Lower lobe of right lung (tissue), 2 donors: ENCODE data around the gene FLT3. TPM values are rescaled to one million over a fixed set of nuclear protein-coding genes. Genes with fewer than 3 reads are reported as not detected.
"Not testable (repeated sequence)": the region's sequence is repeated elsewhere in the genome, so short reads cannot be mapped to it uniquely, and the experiment has no call there.

Experiments
- ATAC-seq, 2 donors: fragments of 200-7000 bp; cut with Tn5 transposase; one replicate each; pipeline ENCODE4 v1.9.1; 2020 to 2022; ENCODE audit warnings: mild to moderate bottlenecking in 2 of 2, moderate library complexity in 2 of 2
- DNase-seq: peaks from one replicate; pipeline ENCODE4 v3.0.0-alpha.2; 2020
- H3K27ac ChIP-seq: fragments of 200-600 bp; one replicate; pipeline ENCODE4 v1.8.0; 2022
- H3K27me3 ChIP-seq: fragments of 200-600 bp; one replicate; pipeline ENCODE4 v1.8.0; 2022; ENCODE audit warnings: low read depth
- H3K36me3 ChIP-seq: fragments of 200-600 bp; one replicate; pipeline ENCODE4 v1.8.0; 2022; ENCODE audit warnings: mild to moderate bottlenecking
- H3K4me1 ChIP-seq: fragments of 200-600 bp; one replicate; pipeline ENCODE4 v1.8.0; 2022
- H3K4me3 ChIP-seq: fragments of 200-600 bp; one replicate; pipeline ENCODE4 v1.8.0; 2022; ENCODE audit warnings: mild to moderate bottlenecking
- H3K9me3 ChIP-seq: fragments of 200-600 bp; one replicate; pipeline ENCODE4 v1.8.0; 2022
- intact Hi-C: fragments of 100-400 bp; cut with DNase I; formaldehyde crosslinking; loops from one replicate; pipeline ENCODE4 v1.11.0; 2022
- total RNA-seq: library from RNA; stranded (reverse); fragmentation: NEBNext Ultra II Directional; extraction: Animal tissue kit (Norgen Biotek cat#: 25700); gene quantifications from one replicate; pipeline ENCODE4 v1.2.1, GENCODE V29; 2021
- TF ChIP-seq, protein P1 (sequence below): fragments of 200-600 bp; IDR thresholded peaks from one replicate; pipeline ENCODE4 v1.8.0; 2022; ENCODE audit warnings: antibody characterized with exemption, mild to moderate bottlenecking
- donor health status: DM: no; HTN: yes; CAD: no; lungs with severe emphysema.

The FLT3 gene
- total RNA-seq, 1 donor from 2014 or later: 1.6 TPM

DNA sequence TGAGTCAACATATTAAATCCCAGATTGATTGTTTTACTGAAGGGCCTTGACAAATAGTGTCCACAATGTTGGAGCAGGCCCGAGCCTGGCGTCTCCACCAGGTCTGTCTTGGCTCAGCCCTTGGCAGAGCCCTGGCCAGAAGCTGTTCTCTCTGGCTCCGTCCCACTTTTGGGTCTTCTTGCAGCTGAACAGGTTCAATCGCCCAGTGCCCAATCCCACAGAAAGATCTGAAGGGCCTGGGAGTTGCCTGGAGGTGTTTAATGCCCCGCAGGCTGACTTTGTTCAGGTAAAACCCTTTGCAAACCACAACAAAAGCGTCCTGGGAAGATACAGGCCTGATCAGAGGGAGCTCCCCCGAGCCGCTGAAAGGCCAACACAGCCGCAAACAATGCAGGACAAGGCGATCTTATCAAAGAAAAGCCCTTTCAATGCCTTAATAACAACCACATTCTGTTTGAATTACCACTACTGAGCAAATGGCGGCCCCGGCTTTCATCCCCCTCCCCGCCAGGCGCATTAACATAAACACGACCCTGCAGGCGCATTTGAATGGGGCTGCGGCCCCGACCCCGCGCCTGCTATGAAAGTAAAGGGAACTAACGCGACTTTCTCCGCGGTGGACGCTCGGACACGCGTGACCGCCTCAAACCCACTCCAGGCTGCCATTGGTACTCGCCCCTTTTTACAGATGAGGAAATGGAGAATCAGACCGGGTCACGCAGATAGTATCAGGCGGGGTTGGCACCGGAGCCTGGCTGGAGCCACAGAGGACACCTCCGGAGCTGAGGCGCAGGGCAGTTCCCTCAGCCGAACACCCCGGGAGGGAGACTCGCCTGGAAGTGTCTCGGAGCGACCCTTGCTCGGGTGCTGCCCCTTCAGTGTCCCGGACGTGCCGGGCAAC is 134.4 kb downstream of the FLT3 start:
- no peak for DNase-seq
- TF ChIP-seq, protein P1, sequence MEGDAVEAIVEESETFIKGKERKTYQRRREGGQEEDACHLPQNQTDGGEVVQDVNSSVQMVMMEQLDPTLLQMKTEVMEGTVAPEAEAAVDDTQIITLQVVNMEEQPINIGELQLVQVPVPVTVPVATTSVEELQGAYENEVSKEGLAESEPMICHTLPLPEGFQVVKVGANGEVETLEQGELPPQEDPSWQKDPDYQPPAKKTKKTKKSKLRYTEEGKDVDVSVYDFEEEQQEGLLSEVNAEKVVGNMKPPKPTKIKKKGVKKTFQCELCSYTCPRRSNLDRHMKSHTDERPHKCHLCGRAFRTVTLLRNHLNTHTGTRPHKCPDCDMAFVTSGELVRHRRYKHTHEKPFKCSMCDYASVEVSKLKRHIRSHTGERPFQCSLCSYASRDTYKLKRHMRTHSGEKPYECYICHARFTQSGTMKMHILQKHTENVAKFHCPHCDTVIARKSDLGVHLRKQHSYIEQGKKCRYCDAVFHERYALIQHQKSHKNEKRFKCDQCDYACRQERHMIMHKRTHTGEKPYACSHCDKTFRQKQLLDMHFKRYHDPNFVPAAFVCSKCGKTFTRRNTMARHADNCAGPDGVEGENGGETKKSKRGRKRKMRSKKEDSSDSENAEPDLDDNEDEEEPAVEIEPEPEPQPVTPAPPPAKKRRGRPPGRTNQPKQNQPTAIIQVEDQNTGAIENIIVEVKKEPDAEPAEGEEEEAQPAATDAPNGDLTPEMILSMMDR: no peak
- Histone ChIP-seq H3K27ac (no peak overlapping the region), H3K36me3 (no peaks in the 10 kb centered on the region), H3K9me3 (no peaks in the 10 kb centered on the region), H3K4me1 (peaks cover 27% of the 10 kb centered on the region), H3K27me3 (peaks cover 98% of the 10 kb centered on the region), H3K4me3 (no peak overlapping the region)
- intact Hi-C loops: no loop called here
- ATAC-seq: no peak

DNA sequence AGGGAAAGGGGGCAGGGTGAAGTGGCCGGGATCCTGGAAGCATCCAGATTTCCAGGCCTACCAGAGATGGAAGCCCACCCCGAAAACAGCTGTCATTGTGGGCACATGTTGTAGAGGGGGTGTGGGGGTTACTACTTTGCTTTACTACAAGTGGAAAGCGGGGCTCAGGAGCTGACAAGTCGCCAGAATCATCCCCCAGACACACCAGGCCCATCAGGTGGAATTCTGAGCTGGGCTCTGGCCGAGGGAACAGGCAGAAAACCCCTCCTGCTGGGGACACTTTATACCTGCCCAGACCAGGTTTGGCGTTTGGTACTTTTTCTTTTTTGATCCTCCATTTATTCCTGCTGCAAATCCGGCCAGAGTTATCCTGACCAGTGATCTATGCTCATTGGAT is 135.0 kb downstream of the FLT3 start:
- DNase-seq: no peak
- no peaks in the 10 kb centered on the region for H3K9me3 ChIP-seq
- peaks cover 98% of the 10 kb centered on the region for H3K27me3 ChIP-seq
- no peak overlapping the region for H3K27ac ChIP-seq
- intact Hi-C loops: no loop called here
- no peak overlapping the region for H3K4me3 ChIP-seq
- H3K4me1 ChIP-seq: peaks cover 33% of the 10 kb centered on the region
- ATAC-seq: no peak
- TF ChIP-seq, protein P1: no peak
- H3K36me3 ChIP-seq: no peaks in the 10 kb centered on the region

DNA sequence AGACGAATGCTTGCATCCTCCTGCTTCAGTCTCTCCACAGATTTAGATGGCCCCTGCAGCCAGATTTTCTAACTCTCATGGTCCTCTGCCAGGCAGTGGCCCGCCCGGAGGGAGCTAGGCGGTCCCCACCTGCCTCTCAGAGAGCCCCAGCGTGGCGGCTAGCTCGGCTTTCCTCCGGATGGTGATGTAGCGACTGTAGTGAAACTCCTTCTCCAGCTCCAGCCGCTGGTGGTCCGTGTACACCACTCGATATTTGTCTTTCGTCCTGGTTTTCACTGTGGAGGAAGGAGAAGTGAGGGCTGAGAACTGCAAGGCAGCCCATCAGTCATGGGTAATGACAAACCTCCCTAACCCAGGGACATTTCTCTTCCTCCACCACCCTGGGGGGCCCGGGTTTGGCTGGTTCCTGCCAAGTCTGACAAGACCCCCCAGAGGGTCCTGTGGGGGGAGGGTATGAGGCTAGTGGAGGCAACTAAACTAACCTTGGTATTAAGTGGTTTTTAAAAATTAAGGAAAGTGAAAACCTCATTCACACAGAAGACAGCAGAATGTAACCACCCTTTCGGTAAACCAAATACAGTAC is 135.5 kb downstream of the FLT3 start:
- no peaks in the 10 kb centered on the region for H3K9me3 ChIP-seq
- no peak overlapping the region for H3K27ac ChIP-seq
- H3K4me3 ChIP-seq: no peak overlapping the region
- no peak for ATAC-seq
- no peak for DNase-seq
- TF ChIP-seq, protein P1: no peak
- H3K36me3 ChIP-seq: no peaks in the 10 kb centered on the region
- intact Hi-C loops: no loop called here
- H3K4me1 ChIP-seq: peaks cover 38% of the 10 kb centered on the region
- peaks cover 98% of the 10 kb centered on the region for H3K27me3 ChIP-seq

DNA sequence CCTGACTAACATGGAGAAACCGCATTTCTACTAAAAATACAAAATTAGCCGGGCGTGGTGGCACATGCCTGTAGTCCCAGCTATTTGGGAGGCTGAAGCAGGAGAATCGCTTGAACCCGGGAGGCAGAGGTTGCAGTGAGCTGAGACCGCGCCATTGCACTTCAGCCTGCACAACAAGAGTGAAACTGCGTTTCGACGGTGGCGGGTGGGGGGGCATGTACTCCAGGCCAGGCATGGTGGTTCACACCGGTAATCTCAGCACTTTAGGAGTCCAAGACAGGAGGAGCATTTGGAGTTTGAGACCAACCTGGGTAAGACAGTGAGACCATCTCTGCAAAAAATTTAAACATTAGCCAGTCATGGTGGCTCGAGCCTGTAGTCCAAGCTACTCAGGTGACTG is 136.2 kb downstream of the FLT3 start:
- H3K4me3 ChIP-seq, H3K27ac ChIP-seq, H3K36me3 ChIP-seq, H3K9me3 ChIP-seq, ATAC-seq, intact Hi-C loops, DNase-seq: not testable (repeated sequence)
- Histone ChIP-seq H3K27me3 (peaks cover 98% of the 10 kb centered on the region), H3K4me1 (peaks cover 41% of the 10 kb centered on the region)

DNA sequence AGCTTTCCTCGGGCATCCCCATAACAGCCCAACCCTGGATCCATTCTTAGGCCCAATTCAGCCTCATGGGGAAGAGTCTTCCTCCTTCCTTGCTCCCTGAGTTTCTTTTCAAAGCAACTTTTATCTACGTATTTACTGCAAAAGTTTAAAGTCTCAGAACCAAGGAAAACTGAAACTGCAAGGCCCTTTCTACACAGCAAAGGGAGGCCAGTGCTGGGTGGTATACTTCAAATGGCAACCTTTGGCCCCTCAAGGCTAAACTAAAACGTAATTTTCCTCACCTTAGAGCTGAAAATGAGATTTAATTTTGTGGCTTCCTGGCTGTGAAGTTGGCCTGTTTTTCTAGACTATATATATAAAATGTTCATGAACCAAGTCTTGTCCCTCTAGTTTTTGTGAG is 136.9 kb downstream of the FLT3 start:
- H3K4me1 ChIP-seq: peaks cover 35% of the 10 kb centered on the region

More for the DNA sequence above, 136.9 kb downstream of the FLT3 start:
- intact Hi-C loops: no loop called here
- no peak overlapping the region for H3K4me3 ChIP-seq
- ATAC-seq (no peak), DNase-seq (no peak)
- peaks cover 98% of the 10 kb centered on the region for H3K27me3 ChIP-seq
- TF ChIP-seq, protein P1: no peak
- no peaks in the 10 kb centered on the region for H3K9me3 ChIP-seq
- no peaks in the 10 kb centered on the region for H3K36me3 ChIP-seq
- H3K27ac ChIP-seq: no peak overlapping the region
